Stimulated activated CD8-positive, alpha-beta memory T cell treated with anti-CD3 and anti-CD28 coated beads, Interleukin-2, amount 100 ng/mL, for 48 hours (primary cell): Measurements from ENCODE around the gene AMIGO3.
"Not testable (repeated sequence)": the region's sequence is repeated elsewhere in the genome, so short reads cannot be mapped to it uniquely, and the experiment has no call there.

Experiments used
- DNase-seq, 2 donors: peaks; one replicate each; pipeline ENCODE4 v3.0.0-alpha.2; 2020; ENCODE audit warnings: low read depth in 2 of 2

Gene AMIGO3

GRCh38 chr3:49719214-49719884 is at the start of gene AMIGO3:
Gene AMIGO3 (minus strand): TSS chr3:49719684. CDS start chr3:49719465, 219 bp downstream.
- peak; percentile 89 to 94 for DNase-seq

- DNase-seq, result no peak
These were observed 44.5 kb upstream of the AMIGO3 start for GRCh38 chr3:49763981-49764380.

- DNase-seq, result no peak
These were observed 42.2 kb upstream of the AMIGO3 start for GRCh38 chr3:49761661-49762060.

- no peak for DNase-seq
These were observed 39.7 kb upstream of the AMIGO3 start for GRCh38 chr3:49759226-49759625.

- no peak for DNase-seq
These were observed 37.7 kb upstream of the AMIGO3 start for GRCh38 chr3:49757197-49757596.

GRCh38 chr3:49756036-49756435 is 36.6 kb upstream of the AMIGO3 start:
- no peak for DNase-seq

- no peak for DNase-seq
These were observed 35.1 kb upstream of the AMIGO3 start for GRCh38 chr3:49754536-49754935.

GRCh38 chr3:49751501-49751900 is 32.0 kb upstream of the AMIGO3 start:
- no peak for DNase-seq

- DNase-seq, result no peak
These were observed 30.6 kb upstream of the AMIGO3 start for GRCh38 chr3:49750056-49750455.

GRCh38 chr3:49748874-49749273 is 29.4 kb upstream of the AMIGO3 start:
- not testable (repeated sequence) for DNase-seq

- no peak for DNase-seq
These were observed 28.5 kb upstream of the AMIGO3 start for GRCh38 chr3:49747792-49748480.

GRCh38 chr3:49745986-49746385 is 26.5 kb upstream of the AMIGO3 start:
- no peak for DNase-seq

- DNase-seq, result no peak
These were observed 20.9 kb upstream of the AMIGO3 start for GRCh38 chr3:49740427-49740826.

GRCh38 chr3:49738067-49738713 is 18.7 kb upstream of the AMIGO3 start:
- no peak for DNase-seq

- DNase-seq, result no peak
These were observed 15.3 kb upstream of the AMIGO3 start for GRCh38 chr3:49734752-49735151.

GRCh38 chr3:49733551-49733950 is 14.1 kb upstream of the AMIGO3 start:
- no peak for DNase-seq

GRCh38 chr3:49732597-49732996 is 13.1 kb upstream of the AMIGO3 start:
- DNase-seq, result no peak

- DNase-seq, result no peak
These were observed 10.6 kb upstream of the AMIGO3 start for GRCh38 chr3:49729966-49730609.

GRCh38 chr3:49727924-49728361 is 8.5 kb upstream of the AMIGO3 start:
- no peak for DNase-seq

GRCh38 chr3:49727154-49727923 is 7.9 kb upstream of the AMIGO3 start:
- no peak for DNase-seq

GRCh38 chr3:49725906-49726681 is 6.6 kb upstream of the AMIGO3 start:
- DNase-seq, result no peak
